HepG2 (cell line): ENCODE results near the gene LZTS2. TPM values are rescaled to one million over a fixed set of nuclear protein-coding genes. Genes with fewer than 3 reads are reported as not detected.

Experiments used
- ATAD3A ChIP-seq: sonication (generic); formaldehyde crosslinking; IDR thresholded peaks from 2 replicates; pipeline ENCODE4 v1.4.0; 2020; ENCODE audit warnings: missing genetic modification reagents
- HDAC6 ChIP-seq: fragments of 200-600 bp; sonication (generic); IDR thresholded peaks from 2 replicates; pipeline ENCODE4 v1.7.0; 2017; ENCODE audit warnings: mild to moderate bottlenecking, antibody characterized with exemption, low read length, low read depth
- HNF4G ChIP-seq, 2 experiments: sonication (generic) in 1 of 2; formaldehyde crosslinking in 1 of 2; IDR thresholded peaks; 2 replicates each; pipeline versions ENCODE4 v1.4.0 to v1.6.1; 2011 to 2020; ENCODE audit warnings: borderline replicate concordance in 2 of 2, low read depth in 2 of 2, mild to moderate bottlenecking in 2 of 2, low read length in 1 of 2, missing genetic modification reagents in 1 of 2, moderate library complexity in 1 of 2
- KDM5A ChIP-seq: fragments of 200-600 bp; sonication (generic); IDR thresholded peaks from 2 replicates; pipeline ENCODE4 v1.7.0; 2018; ENCODE audit warnings: antibody characterized with exemption, mild to moderate bottlenecking, low read length, borderline replicate concordance
- KLF6 ChIP-seq: IDR thresholded peaks from 2 replicates; pipeline ENCODE4 v1.8.0; 2016; ENCODE audit warnings: missing biosample characterization, missing genetic modification reagents
- NFE2 ChIP-seq: sonication (generic); formaldehyde crosslinking; IDR thresholded peaks from 2 replicates; pipeline ENCODE4 v1.4.0; 2020; ENCODE audit warnings: missing genetic modification reagents
- PHF20 ChIP-seq: sonication (generic); formaldehyde crosslinking; IDR thresholded peaks from 2 replicates; pipeline ENCODE4 v1.5.0; 2020; ENCODE audit warnings: mild to moderate bottlenecking, missing genetic modification reagents
- POLR2A ChIP-seq, 2 experiments: IDR thresholded peaks; 2 replicates each; pipeline ENCODE4 v1.6.1; 2011; ENCODE audit warnings: low read depth in 2 of 2, low read length in 2 of 2, mild to moderate bottlenecking in 1 of 2, moderate library complexity in 1 of 2; ENCODE audit not compliant: insufficient read depth in 1 of 2
- RBAK ChIP-seq: sonication (generic); formaldehyde crosslinking; IDR thresholded peaks from 2 replicates; pipeline ENCODE4 v1.5.1; 2020; ENCODE audit warnings: mild to moderate bottlenecking, missing genetic modification reagents
- RBM22 ChIP-seq: fragments of 200-400 bp; formaldehyde crosslinking; optimal IDR thresholded peaks from 2 replicates; pipeline ENCODE3; 2017; ENCODE audit warnings: mild to moderate bottlenecking, low read length, moderate library complexity
- RCOR2 ChIP-seq: IDR thresholded peaks from 2 replicates; pipeline ENCODE4 v1.6.1; 2016; ENCODE audit warnings: missing biosample characterization, missing genetic modification reagents
- ZFP36 ChIP-seq: fragments of 150-350 bp; IDR thresholded peaks from 2 replicates; pipeline ENCODE4 v1.6.1; 2018; ENCODE audit warnings: borderline replicate concordance, low read length, low read depth; ENCODE audit not compliant: partially characterized antibody
- ZFP36L2 ChIP-seq: sonication (generic); formaldehyde crosslinking; IDR thresholded peaks from 2 replicates; pipeline ENCODE4 v1.4.0; 2020; ENCODE audit warnings: missing genetic modification reagents
- ZFY ChIP-seq: sonication (generic); formaldehyde crosslinking; IDR thresholded peaks from 2 replicates; pipeline ENCODE4 v1.4.0; 2020; ENCODE audit warnings: missing genetic modification reagents
- ZNF383 ChIP-seq: sonication (generic); formaldehyde crosslinking; IDR thresholded peaks from 2 replicates; pipeline ENCODE4 v1.4.0; 2020; ENCODE audit warnings: missing genetic modification reagents, mild to moderate bottlenecking, borderline replicate concordance
- ZNF431 ChIP-seq: sonication (generic); formaldehyde crosslinking; IDR thresholded peaks from 2 replicates; pipeline ENCODE4 v1.9.0; 2022; ENCODE audit warnings: missing genetic modification reagents, low read depth, mild to moderate bottlenecking, borderline replicate concordance
- ZNF546 ChIP-seq: sonication (generic); formaldehyde crosslinking; conservative IDR thresholded peaks from 2 replicates; pipeline ENCODE4 v1.8.1; 2023; ENCODE audit warnings: mild to moderate bottlenecking, missing genetic modification reagents
- ZNF547 ChIP-seq: sonication (generic); formaldehyde crosslinking; IDR thresholded peaks from 2 replicates; pipeline ENCODE4 v1.5.1; 2020; ENCODE audit warnings: mild to moderate bottlenecking, missing genetic modification reagents
- ZNF562 ChIP-seq: sonication (generic); formaldehyde crosslinking; IDR thresholded peaks from 2 replicates; pipeline ENCODE4 v1.8.0; 2022; ENCODE audit warnings: missing genetic modification reagents, borderline replicate concordance
- ZNF776 ChIP-seq: sonication (generic); formaldehyde crosslinking; IDR thresholded peaks from 2 replicates; pipeline ENCODE4 v1.4.0; 2020; ENCODE audit warnings: mild to moderate bottlenecking, missing genetic modification reagents
- polyA plus RNA-seq, 8 experiments: library from polyadenylated mRNA; depleted of rRNA in 3 of 8; stranded (reverse) in 7 of 8; unstranded in 1 of 8; fragments of >200 nt; fragmentation: Illumina TruSeq in 4 of 8; extraction: Trizol in 4 of 8; gene quantifications; 2 replicates each; pipeline versions ENCODE4 v1.2.1 to v1.2.3, GENCODE V29; 2011 to 2016; ENCODE audit warnings: low read depth in 4 of 8, missing spikeins in 1 of 8, mixed read lengths in 1 of 8; ENCODE audit not compliant: insufficient read depth in 1 of 8
- total RNA-seq, 5 experiments: library from RNA; depleted of rRNA; stranded (reverse); fragments of >200 nt; fragmentation: Illumina TruSeq; extraction: Trizol; gene quantifications; 2 replicates each; pipeline ENCODE4 v1.2.3, GENCODE V29; 2016; ENCODE audit warnings: low read depth in 1 of 5
- TF ChIP-seq, protein P1 (sequence below): sonication (generic); formaldehyde crosslinking; IDR thresholded peaks from 2 replicates; pipeline ENCODE4 v1.4.0; 2020; ENCODE audit warnings: missing genetic modification reagents, borderline replicate concordance
- TF ChIP-seq, protein P2 (sequence below): sonication (generic); formaldehyde crosslinking; IDR thresholded peaks from 2 replicates; pipeline ENCODE4 v1.8.1; 2023; ENCODE audit warnings: mild to moderate bottlenecking, moderate library complexity, missing genetic modification reagents

The LZTS2 gene
- total and polyA plus RNA-seq, 2 of the 13 experiments (the other 11 are each of a cell fraction or from before 2014, with no cell fraction given): 43.6 to 65.6 TPM

DNA sequence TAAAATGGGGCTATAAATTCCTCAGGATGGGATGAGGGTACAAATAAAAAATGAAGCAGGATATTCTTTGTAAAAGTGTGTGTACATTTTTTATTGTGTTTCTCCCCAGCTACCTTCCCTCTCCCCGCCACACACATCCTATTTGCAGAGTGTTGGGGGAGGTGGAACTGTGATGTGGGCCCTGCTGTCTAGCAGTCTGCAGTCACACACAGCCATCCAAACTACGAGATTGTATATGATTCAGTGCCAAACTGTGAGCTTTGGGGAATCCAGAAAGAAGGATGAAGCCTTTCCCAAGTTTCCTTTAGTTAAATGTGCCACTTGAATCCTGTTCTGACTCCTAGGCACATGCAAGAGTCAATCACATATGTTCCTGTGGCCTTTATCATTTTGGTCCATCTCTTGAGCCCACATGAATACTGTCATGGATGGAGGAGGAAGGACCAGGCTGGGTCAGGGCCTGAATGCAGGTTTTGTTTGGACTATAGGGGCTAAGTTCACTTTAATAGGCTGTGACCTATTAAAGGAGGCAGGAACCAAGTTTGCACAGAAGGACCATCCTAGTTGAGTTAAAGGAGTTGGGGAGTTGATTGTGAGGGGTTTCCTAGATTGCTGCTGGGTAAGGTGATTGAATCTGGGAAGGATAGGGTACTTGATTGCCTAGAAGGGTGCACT lies 31.4 kb upstream of the LZTS2 start (continued):
- TF ChIP-seq ATAD3A (CRISPR knock-in tag): no peak
- 0 out of 2 replicates have a peak, but pooled peaks have one; percentile 6 for TF ChIP-seq ZNF546
- no peak for TF ChIP-seq ZFP36L2 (CRISPR knock-in tag)
- no peak for TF ChIP-seq RBM22
- TF ChIP-seq HNF4G (IDR thresholded peaks at IDR 0.05; ENCODE audit: borderline replicate concordance, low read depth, low read length): no peak
- TF ChIP-seq HNF4G (CRISPR knock-in tag; IDR thresholded peaks at IDR 0.05; ENCODE audit: borderline replicate concordance, low read depth): no peak
- peak in 1 of 2 experiments; percentile 47; a peak in 1 of 4 replicates for TF ChIP-seq POLR2A (IDR thresholded peaks at IDR 0.05; ENCODE audit: insufficient read depth in 1 of 2, low read depth in 2 of 2, low read length in 2 of 2)
- TF ChIP-seq ZNF547 (CRISPR knock-in tag): no peak
- TF ChIP-seq, protein P1, sequence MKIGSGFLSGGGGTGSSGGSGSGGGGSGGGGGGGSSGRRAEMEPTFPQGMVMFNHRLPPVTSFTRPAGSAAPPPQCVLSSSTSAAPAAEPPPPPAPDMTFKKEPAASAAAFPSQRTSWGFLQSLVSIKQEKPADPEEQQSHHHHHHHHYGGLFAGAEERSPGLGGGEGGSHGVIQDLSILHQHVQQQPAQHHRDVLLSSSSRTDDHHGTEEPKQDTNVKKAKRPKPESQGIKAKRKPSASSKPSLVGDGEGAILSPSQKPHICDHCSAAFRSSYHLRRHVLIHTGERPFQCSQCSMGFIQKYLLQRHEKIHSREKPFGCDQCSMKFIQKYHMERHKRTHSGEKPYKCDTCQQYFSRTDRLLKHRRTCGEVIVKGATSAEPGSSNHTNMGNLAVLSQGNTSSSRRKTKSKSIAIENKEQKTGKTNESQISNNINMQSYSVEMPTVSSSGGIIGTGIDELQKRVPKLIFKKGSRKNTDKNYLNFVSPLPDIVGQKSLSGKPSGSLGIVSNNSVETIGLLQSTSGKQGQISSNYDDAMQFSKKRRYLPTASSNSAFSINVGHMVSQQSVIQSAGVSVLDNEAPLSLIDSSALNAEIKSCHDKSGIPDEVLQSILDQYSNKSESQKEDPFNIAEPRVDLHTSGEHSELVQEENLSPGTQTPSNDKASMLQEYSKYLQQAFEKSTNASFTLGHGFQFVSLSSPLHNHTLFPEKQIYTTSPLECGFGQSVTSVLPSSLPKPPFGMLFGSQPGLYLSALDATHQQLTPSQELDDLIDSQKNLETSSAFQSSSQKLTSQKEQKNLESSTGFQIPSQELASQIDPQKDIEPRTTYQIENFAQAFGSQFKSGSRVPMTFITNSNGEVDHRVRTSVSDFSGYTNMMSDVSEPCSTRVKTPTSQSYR (CRISPR knock-in tag): no peak
- TF ChIP-seq HDAC6: no peak
- TF ChIP-seq PHF20 (CRISPR knock-in tag): no peak
- TF ChIP-seq KDM5A: no peak
- 0 out of 2 replicates have a peak, but pooled peaks have one; percentile 34 for TF ChIP-seq ZNF431 (CRISPR knock-in tag)
- no peak for TF ChIP-seq KLF6
- no peak for TF ChIP-seq ZNF776 (CRISPR knock-in tag)
- no peak for TF ChIP-seq ZNF383
- TF ChIP-seq ZFY (CRISPR knock-in tag): no peak
- no peak for TF ChIP-seq ZNF562 (CRISPR knock-in tag)
- TF ChIP-seq, protein P2, sequence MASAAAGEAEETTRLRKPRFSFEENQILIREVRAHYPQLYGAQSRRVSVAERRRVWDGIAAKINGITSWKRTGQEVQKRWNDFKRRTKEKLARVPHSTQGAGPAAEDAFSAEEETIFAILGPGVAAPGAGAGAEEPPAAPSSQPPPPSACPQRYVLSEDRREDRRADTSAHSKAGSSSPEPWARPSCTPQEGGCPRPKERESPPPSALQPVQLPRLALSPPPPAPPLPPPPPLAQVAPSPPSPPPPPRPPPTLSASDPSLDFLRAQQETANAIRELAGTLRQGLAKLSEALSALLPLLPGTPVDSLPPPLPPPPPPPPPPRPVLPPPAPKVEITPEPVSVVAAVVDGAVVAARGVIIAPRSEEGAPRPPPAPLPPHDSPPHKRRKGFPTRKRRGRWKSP (CRISPR knock-in tag): no peak
- TF ChIP-seq ZFP36: no peak
- no peak for TF ChIP-seq RCOR2 (CRISPR knock-in tag)
- no peak for TF ChIP-seq NFE2 (CRISPR knock-in tag)
- TF ChIP-seq RBAK (CRISPR knock-in tag): 0 out of 2 replicates have a peak, but pooled peaks have one; percentile 15
